NOMO-1 (cell line): ENCODE results near the gene PHF12.

Experiments used
- DNase-seq, 2 experiments: peaks; one replicate each; lab custom pipeline; 2025; ENCODE audit not compliant: unreplicated experiment in 2 of 2; lab: John Stamatoyannopoulos, UW

PHF12 gene

GRCh38 chr17:28977659-28978355 is 26.5 kb upstream of the PHF12 start:
- DNase-seq: no peak

- DNase-seq: no peak
Measured at GRCh38 chr17:28975646-28976045, 24.3 kb upstream of the PHF12 start.

- no peak for DNase-seq
Measured at GRCh38 chr17:28975031-28975430, 23.7 kb upstream of the PHF12 start.

GRCh38 chr17:28974451-28974850 is 23.1 kb upstream of the PHF12 start:
- DNase-seq: no peak

- DNase-seq: no peak
Measured at GRCh38 chr17:28973425-28973824, 22.1 kb upstream of the PHF12 start.

GRCh38 chr17:28972437-28972836 is 21.1 kb upstream of the PHF12 start:
- DNase-seq: no peak

- DNase-seq: no peak
Measured at GRCh38 chr17:28970879-28971278, 19.6 kb upstream of the PHF12 start.

GRCh38 chr17:28969706-28970393 is 18.5 kb upstream of the PHF12 start:
- DNase-seq: no peak

GRCh38 chr17:28968914-28969295 is 17.6 kb upstream of the PHF12 start:
- no peak for DNase-seq

- DNase-seq: no peak
Measured at GRCh38 chr17:28968231-28968913, 17.1 kb upstream of the PHF12 start.

- DNase-seq: peak; percentile 58 to 64
Measured at GRCh38 chr17:28967221-28968135, 16.2 kb upstream of the PHF12 start.

- no peak for DNase-seq
Measured at GRCh38 chr17:28963841-28964240, 12.5 kb upstream of the PHF12 start.

GRCh38 chr17:28963055-28963611 is 11.8 kb upstream of the PHF12 start:
- no peak for DNase-seq

- DNase-seq: no peak
Measured at GRCh38 chr17:28961391-28961790, 10.1 kb upstream of the PHF12 start.

- DNase-seq: no peak
Measured at GRCh38 chr17:28960256-28961061, 9.1 kb upstream of the PHF12 start.

GRCh38 chr17:28959471-28959871 is 8.2 kb upstream of the PHF12 start:
- no peak for DNase-seq

GRCh38 chr17:28958820-28959455 is 7.6 kb upstream of the PHF12 start:
- no peak for DNase-seq

- no peak for DNase-seq
Measured at GRCh38 chr17:28957992-28958355, 6.7 kb upstream of the PHF12 start.

- no peak for DNase-seq
Measured at GRCh38 chr17:28957277-28957991, 6.1 kb upstream of the PHF12 start.
